ENCODE results near the gene TNFAIP8L1.

Gene TNFAIP8L1

GRCh38 chr19:4652075-4652474, 12.8 kb downstream of the TNFAIP8L1 start:
- Mint-ChIP-seq H3K4me1 (ENCODE audit: low read depth) (peaks cover 9% of the 10 kb centered on the region), H3K36me3 (ENCODE audit: low read depth) (peaks cover 15% of the 10 kb centered on the region), H3K4me3 (no peak overlapping the region), H3K27me3 (no peaks in the 10 kb centered on the region), H3K27ac (no peak overlapping the region), H3K9me3 (no peaks in the 10 kb centered on the region)

- peaks cover 24% of the 10 kb centered on the region for H3K36me3 Mint-ChIP-seq (ENCODE audit: low read depth)
- no peaks in the 10 kb centered on the region for H3K27me3 Mint-ChIP-seq
- peaks cover 3% of the 10 kb centered on the region for H3K4me1 Mint-ChIP-seq (ENCODE audit: low read depth)
- H3K27ac Mint-ChIP-seq, result no peak overlapping the region
- H3K4me3 Mint-ChIP-seq, result no peak overlapping the region
- H3K9me3 Mint-ChIP-seq, result no peaks in the 10 kb centered on the region
Observed at GRCh38 chr19:4653793-4654436, 14.6 kb downstream of the TNFAIP8L1 start.

DNA sequence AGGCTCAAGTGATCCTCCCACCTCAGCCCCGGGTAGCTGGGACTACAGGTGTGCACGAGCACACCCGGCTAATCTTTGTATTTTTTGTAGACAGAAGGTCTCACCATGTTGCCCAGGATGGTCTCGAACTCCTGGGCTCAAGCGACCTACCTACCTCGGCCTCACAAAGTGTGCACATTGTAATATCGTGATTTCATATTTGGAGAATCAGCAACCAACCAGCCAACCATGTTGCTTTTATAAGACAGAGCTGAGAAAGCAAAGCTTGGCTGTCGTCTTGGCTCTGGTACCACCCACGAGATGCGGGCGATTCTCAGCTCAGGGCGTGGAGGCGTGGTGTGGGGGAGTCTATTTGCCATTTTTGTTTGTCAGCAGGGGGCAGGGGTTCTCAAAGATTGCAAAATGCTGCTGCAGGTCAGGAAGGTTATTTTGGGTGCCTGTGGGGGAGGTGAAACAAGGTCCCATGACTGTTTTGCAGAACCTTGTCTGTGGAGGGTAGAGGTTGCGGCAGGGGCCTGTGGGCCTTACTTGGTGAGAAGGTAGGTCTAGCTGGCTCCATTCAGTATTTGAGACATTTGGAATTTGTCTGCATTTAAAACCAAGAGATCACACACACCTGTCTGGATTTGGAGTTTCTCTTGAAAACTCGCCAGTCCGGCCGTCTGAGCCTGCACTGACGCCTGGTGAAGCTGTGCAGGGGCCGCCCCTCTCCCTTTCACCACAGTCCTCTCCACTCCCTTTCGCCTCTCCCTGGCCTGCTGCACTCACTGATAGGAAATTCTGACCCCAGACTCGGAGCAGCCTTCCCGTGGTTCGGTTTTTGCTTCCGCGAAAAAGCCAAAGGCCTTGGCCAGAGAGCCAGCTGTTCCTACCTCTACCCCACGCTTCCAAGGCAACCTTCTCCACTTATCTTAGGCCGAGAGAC, 15.4 kb downstream of the TNFAIP8L1 start:
- Mint-ChIP-seq H3K36me3 (ENCODE audit: low read depth) (peaks cover 24% of the 10 kb centered on the region), H3K4me1 (ENCODE audit: low read depth) (no peaks in the 10 kb centered on the region), H3K4me3 (no peak overlapping the region), H3K9me3 (no peaks in the 10 kb centered on the region), H3K27ac (no peak overlapping the region), H3K27me3 (no peaks in the 10 kb centered on the region)

- no peak overlapping the region for H3K27ac Mint-ChIP-seq
- no peaks in the 10 kb centered on the region for H3K9me3 Mint-ChIP-seq
- H3K36me3 Mint-ChIP-seq (ENCODE audit: low read depth), result peaks cover 34% of the 10 kb centered on the region
- H3K4me1 Mint-ChIP-seq (ENCODE audit: low read depth), result peaks cover under 1% of the 10 kb centered on the region
- no peaks in the 10 kb centered on the region for H3K27me3 Mint-ChIP-seq
- no peak overlapping the region for H3K4me3 Mint-ChIP-seq
Observed at GRCh38 chr19:4656102-4656501, 16.8 kb downstream of the TNFAIP8L1 start.

DNA sequence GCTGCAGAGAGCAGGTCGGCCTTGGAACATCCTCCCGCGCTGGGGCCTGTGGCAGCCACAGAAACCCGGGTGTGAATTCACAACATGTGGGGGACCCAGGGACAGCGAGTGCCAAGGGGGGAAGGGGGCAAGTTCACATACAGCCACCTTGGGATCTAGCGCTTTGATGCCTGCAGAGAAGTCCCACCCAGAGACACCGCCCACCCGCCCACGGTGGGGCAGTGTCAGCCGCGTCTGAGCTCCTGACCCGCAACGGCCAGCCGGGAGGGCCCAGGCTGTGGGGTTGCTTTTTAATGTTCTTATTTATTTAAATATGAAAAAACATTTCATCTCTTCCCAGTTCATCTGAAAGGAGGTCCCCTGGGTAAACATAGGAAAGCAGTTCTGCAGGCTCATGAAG, 17.9 kb downstream of the TNFAIP8L1 start:
- Mint-ChIP-seq H3K4me1 (ENCODE audit: low read depth) (peaks cover 3% of the 10 kb centered on the region), H3K4me3 (no peak overlapping the region), H3K36me3 (ENCODE audit: low read depth) (peaks cover 40% of the 10 kb centered on the region), H3K27me3 (no peaks in the 10 kb centered on the region), H3K9me3 (no peaks in the 10 kb centered on the region), H3K27ac (no peak overlapping the region)

DNA sequence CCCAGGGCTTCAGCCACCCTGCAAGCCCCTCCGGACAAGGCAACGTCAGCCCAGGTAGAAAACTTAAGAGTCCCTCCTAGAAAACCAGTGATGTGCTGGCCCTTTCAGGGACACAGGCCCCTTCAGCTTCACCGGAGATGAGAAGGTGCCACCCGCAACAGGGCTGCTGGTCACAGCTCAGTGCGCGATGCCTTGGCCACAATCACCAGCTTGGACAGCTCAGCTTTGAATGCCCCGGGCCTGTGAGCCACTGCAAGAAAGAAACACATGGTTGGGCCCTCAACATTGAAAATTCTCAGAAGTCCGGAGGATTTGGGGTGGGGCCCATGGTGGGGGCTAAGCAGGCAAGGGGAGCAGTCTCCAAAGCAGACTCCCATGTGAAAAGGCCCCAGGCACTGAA, 18.5 kb downstream of the TNFAIP8L1 start:
- peaks cover 3% of the 10 kb centered on the region for H3K4me1 Mint-ChIP-seq (ENCODE audit: low read depth)

DNA sequence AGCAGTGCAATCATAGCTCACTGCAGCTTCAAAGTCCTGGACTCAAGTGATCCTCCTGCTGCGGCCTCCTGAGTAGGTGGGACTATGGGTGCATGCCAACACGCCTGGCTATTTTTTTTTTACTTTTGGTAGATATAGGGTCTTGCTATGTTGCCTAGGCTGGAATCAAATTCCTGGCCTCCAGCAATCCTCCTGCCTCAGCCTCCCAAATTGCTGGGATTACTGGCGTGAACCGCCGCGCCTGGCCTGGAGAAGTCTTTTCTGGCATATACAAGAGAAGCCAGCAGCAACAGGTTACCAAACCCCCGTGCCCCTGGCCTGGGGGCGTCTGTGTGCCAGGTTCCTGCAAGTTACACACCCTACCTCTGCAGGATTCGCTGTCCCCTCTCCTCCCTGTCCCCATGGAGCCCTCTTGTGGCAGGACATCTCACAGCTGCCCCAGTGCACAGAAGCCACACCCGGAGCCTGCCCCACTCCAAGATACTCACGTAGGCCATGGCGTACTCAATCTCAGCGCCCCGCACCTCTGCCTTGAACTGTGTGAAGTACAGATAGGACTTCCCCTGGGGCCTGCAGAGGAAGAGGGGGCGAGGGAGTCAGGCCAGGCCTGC, 21.0 kb downstream of the TNFAIP8L1 start:
- peaks cover 3% of the 10 kb centered on the region for H3K4me1 Mint-ChIP-seq (ENCODE audit: low read depth)
- H3K4me3 Mint-ChIP-seq, result no peak overlapping the region
- H3K36me3 Mint-ChIP-seq (ENCODE audit: low read depth), result peaks cover 37% of the 10 kb centered on the region
- no peaks in the 10 kb centered on the region for H3K9me3 Mint-ChIP-seq
- peak overlapping the region; percentile 26 for H3K27ac Mint-ChIP-seq
- no peaks in the 10 kb centered on the region for H3K27me3 Mint-ChIP-seq

More for the DNA sequence above, 18.5 kb downstream of the TNFAIP8L1 start:
- H3K27me3 Mint-ChIP-seq, result no peaks in the 10 kb centered on the region
- no peak overlapping the region for H3K27ac Mint-ChIP-seq
- H3K9me3 Mint-ChIP-seq, result no peaks in the 10 kb centered on the region
- peaks cover 46% of the 10 kb centered on the region for H3K36me3 Mint-ChIP-seq (ENCODE audit: low read depth)
- H3K4me3 Mint-ChIP-seq, result no peak overlapping the region

DNA sequence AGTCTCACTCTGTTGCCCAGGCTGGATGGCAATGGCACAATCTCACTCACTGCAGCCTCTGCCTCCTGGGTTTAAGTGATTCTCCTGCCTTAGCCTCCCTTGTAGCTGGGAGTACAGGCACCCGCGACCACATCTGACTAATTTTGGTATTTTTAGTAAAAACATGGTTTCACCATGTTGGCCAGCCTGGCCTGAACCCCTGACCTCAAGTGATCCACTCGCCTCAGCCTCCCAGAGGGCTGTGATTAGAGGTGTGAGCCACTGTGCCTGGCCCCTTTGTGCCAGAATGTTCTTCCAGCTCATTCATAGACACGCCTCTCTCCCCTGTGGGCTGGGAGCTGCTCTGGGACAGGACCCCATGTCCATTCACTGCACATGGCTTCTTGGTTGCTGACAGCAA, 21.7 kb downstream of the TNFAIP8L1 start:
- Mint-ChIP-seq H3K27ac (peak overlapping the region; percentile 68), H3K9me3 (no peaks in the 10 kb centered on the region), H3K4me1 (ENCODE audit: low read depth) (peaks cover 3% of the 10 kb centered on the region), H3K36me3 (ENCODE audit: low read depth) (peaks cover 40% of the 10 kb centered on the region), H3K27me3 (no peaks in the 10 kb centered on the region), H3K4me3 (no peak overlapping the region)

DNA sequence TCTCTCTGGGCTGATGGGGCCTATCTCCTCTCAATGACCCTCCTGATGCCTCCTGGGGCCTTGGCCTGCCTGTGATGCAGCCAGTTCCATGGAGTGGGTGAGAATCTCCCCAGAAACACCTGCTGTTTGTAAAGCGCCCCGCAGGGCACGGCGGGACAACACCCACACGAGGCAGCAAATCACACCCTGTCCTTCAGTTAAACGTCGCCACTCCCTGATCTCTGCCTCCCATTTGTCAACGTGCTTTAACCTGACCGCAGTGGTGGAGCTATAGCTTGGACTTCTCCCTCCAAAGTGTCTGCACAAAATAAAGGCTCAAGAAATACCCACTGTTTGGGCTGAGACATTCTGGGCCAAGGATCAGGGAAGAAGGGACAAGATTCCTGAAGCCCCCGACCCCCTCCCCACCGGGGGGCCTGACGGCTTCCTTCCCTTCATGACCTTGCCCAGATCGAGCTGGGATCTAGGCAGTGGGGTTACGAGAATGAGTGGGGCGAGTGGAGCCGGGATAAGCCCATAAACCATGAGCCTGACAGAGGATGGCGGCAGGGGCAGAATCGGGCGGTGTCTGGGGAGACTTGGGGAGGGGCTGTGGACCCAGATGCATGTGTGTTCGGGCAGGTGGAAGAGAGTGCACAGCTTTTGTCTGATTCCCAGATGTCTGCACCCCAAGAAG, 22.8 kb downstream of the TNFAIP8L1 start:
- no peak overlapping the region for H3K27ac Mint-ChIP-seq

DNA sequence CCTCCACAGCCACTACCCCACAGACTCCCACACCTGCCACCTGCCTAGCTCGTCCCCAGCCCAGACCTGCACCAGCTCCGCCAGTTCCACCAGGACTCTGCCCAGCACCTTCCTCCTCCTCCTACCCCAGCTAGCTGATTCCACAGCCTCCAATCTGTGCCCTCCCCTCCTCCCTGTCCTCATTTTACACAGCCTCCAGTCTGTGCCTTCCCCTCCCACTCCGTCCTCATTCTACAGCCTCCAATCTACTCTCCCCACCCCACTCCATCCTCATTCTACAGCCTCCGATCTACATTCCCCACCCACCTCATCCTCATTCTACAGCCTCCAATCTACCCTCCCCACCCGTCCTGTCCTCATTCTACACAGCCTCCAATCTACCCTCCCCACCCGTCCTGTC, 23.5 kb downstream of the TNFAIP8L1 start:
- Mint-ChIP-seq H3K9me3 (no peaks in the 10 kb centered on the region), H3K36me3 (ENCODE audit: low read depth) (peaks cover 37% of the 10 kb centered on the region), H3K27me3 (no peaks in the 10 kb centered on the region), H3K27ac (no peak overlapping the region), H3K4me3 (no peak overlapping the region), H3K4me1 (ENCODE audit: low read depth) (peaks cover 3% of the 10 kb centered on the region)

More for the DNA sequence above, 22.8 kb downstream of the TNFAIP8L1 start:
- Mint-ChIP-seq H3K4me3 (no peak overlapping the region), H3K27me3 (no peaks in the 10 kb centered on the region), H3K4me1 (ENCODE audit: low read depth) (peaks cover 3% of the 10 kb centered on the region), H3K9me3 (no peaks in the 10 kb centered on the region), H3K36me3 (ENCODE audit: low read depth) (peaks cover 40% of the 10 kb centered on the region)

- peaks cover 43% of the 10 kb centered on the region for H3K36me3 Mint-ChIP-seq (ENCODE audit: low read depth)
- no peak overlapping the region for H3K27ac Mint-ChIP-seq
- no peak overlapping the region for H3K4me3 Mint-ChIP-seq
- H3K27me3 Mint-ChIP-seq, result no peaks in the 10 kb centered on the region
- H3K4me1 Mint-ChIP-seq (ENCODE audit: low read depth), result peaks cover 20% of the 10 kb centered on the region
- no peaks in the 10 kb centered on the region for H3K9me3 Mint-ChIP-seq
Observed at GRCh38 chr19:4664642-4665041, 25.3 kb downstream of the TNFAIP8L1 start.

GRCh38 chr19:4669723-4670480, 30.6 kb downstream of the TNFAIP8L1 start, which contains the start of gene MYDGF:
Gene MYDGF, minus strand, starts transcription at chr19:4670342. Its CDS starts 8 bp downstream, at chr19:4670334.
- H3K27me3 Mint-ChIP-seq, result no peaks in the 10 kb centered on the region
- H3K4me3 Mint-ChIP-seq, result peak within 1 kb of the TSS; percentile 91
- H3K27ac Mint-ChIP-seq, result peak within 1 kb of the TSS; percentile 84
- H3K36me3 Mint-ChIP-seq (ENCODE audit: low read depth), result peaks cover 20% of the 10 kb centered on the region
- no peaks in the 10 kb centered on the region for H3K9me3 Mint-ChIP-seq
- H3K4me1 Mint-ChIP-seq (ENCODE audit: low read depth), result peaks cover 17% of the 10 kb centered on the region

GRCh38 chr19:4671185-4671851, 32.0 kb downstream of the TNFAIP8L1 start:
- Mint-ChIP-seq H3K36me3 (ENCODE audit: low read depth) (peaks cover 15% of the 10 kb centered on the region), H3K27me3 (no peaks in the 10 kb centered on the region), H3K4me1 (ENCODE audit: low read depth) (peaks cover 17% of the 10 kb centered on the region), H3K4me3 (no peak overlapping the region), H3K9me3 (no peaks in the 10 kb centered on the region), H3K27ac (peak overlapping the region; percentile 28)
